NB4 (cell line): ENCODE results near the gene RPS15.

ENCODE experiments used
- DNase-seq: peaks from one replicate; pipeline ENCODE4 v3.0.0; 2010; ENCODE audit warnings: low read depth
- H3K4me3 ChIP-seq: one replicate; pipeline ENCODE4 v1.5.1; 2011; ENCODE audit warnings: mild to moderate bottlenecking, low read depth, low read length, moderate library complexity
- MYC ChIP-seq: IDR thresholded peaks from 2 replicates; pipeline ENCODE4 v1.6.1; 2011; ENCODE audit warnings: low read depth, low read length
- POLR2A ChIP-seq: IDR thresholded peaks from 2 replicates; pipeline ENCODE4 v1.6.1; 2011; ENCODE audit warnings: mild to moderate bottlenecking; ENCODE audit not compliant: insufficient read length; ENCODE audit errors: extremely low read depth
- TF ChIP-seq, protein P1 (sequence below): IDR thresholded peaks from 2 replicates; pipeline ENCODE4 v1.6.1; 2011; ENCODE audit warnings: low read depth, low read length
- TF ChIP-seq, protein P2 (sequence below): IDR thresholded peaks from one replicate; pipeline ENCODE4 v1.5.1; 2012; ENCODE audit warnings: low read depth, low read length

RPS15 gene

DNA sequence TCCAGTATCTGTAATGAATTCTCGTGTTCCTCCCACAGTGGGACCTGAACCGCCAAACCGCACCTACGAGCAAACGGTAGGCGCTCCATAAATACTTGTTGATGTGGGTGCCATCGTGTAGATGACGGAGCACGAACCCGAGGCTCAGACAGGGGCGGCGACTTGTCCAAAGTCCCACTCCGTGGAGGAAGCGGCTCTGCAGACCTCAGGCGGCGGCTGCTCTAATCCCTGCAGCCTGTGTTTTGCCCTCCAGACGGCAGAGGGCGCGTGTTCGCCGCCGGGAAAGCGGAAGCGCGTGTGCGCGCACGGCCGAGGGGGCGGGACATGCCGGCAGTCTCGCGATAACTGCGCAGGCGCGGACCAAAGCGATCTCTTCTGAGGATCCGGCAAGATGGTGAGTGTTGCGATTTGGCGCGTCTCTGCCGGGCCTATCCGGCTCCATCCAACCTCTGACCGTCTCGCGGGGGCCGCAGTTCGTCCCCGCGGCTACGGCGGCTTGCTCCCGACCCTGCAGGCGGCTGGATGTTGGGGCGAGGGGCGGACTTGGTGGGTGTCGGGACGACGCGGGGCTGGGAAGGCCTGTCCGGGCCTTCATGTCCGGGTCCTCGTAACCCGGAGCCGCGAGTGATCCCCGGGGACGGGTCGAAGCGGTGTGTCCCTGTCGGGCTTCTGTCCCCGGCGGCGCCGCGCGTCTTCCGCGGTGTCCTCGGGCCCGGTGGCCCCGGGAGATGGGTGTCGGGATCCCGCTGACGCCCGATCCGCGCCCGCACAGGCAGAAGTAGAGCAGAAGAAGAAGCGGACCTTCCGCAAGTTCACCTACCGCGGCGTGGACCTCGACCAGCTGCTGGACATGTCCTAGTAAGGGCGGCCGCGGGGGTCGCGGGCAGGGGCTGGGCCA lies at the start of gene RPS15:
TSS of gene RPS15 (plus strand) at position 362 of the 898 bp plus-strand sequence. CDS start at position 392, 30 bp downstream.
- TF ChIP-seq, protein P1, sequence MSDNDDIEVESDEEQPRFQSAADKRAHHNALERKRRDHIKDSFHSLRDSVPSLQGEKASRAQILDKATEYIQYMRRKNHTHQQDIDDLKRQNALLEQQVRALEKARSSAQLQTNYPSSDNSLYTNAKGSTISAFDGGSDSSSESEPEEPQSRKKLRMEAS: peak; percentile 86
- TF ChIP-seq POLR2A (peak; percentile 95), MYC (peak; percentile 76)
- TF ChIP-seq, protein P2, sequence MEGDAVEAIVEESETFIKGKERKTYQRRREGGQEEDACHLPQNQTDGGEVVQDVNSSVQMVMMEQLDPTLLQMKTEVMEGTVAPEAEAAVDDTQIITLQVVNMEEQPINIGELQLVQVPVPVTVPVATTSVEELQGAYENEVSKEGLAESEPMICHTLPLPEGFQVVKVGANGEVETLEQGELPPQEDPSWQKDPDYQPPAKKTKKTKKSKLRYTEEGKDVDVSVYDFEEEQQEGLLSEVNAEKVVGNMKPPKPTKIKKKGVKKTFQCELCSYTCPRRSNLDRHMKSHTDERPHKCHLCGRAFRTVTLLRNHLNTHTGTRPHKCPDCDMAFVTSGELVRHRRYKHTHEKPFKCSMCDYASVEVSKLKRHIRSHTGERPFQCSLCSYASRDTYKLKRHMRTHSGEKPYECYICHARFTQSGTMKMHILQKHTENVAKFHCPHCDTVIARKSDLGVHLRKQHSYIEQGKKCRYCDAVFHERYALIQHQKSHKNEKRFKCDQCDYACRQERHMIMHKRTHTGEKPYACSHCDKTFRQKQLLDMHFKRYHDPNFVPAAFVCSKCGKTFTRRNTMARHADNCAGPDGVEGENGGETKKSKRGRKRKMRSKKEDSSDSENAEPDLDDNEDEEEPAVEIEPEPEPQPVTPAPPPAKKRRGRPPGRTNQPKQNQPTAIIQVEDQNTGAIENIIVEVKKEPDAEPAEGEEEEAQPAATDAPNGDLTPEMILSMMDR: peak; percentile 61
- H3K4me3 ChIP-seq: peak within 1 kb of the TSS; percentile 83
- peak; percentile 90 for DNase-seq

DNA sequence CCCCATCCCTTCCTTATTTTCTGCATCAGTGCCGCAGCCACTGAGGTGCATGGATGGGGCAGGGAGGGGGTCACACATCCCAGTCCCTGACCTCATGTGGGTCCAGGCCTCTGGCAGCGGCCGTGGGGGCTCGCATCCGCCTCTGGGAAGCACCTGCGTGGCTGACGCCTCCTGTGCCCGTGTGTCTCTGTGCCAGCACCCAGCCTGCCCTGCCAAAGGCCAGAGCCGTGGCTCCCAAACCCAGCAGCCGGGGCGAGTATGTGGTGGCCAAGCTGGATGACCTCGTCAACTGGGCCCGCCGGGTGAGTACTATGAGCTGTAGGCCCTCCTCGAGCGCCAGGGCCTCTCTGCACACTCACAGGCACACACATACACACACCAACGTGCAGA lies 49.6 kb upstream of the RPS15 start:
- DNase-seq: no peak
- H3K4me3 ChIP-seq: no peak overlapping the region
- TF ChIP-seq POLR2A (no peak), MYC (no peak)
- TF ChIP-seq, protein P2: no peak
- TF ChIP-seq, protein P1: no peak

GRCh38 chr19:1389033-1389940 lies 48.9 kb upstream of the RPS15 start:
- TF ChIP-seq, protein P2: no peak
- TF ChIP-seq POLR2A: no peak
- DNase-seq: no peak
- no peak overlapping the region for H3K4me3 ChIP-seq

- no peak overlapping the region for H3K4me3 ChIP-seq
- no peak for DNase-seq
- TF ChIP-seq, protein P1: no peak
- TF ChIP-seq POLR2A (no peak), MYC (no peak)
- TF ChIP-seq, protein P2: no peak
Measured at GRCh38 chr19:1390890-1391423, 47.2 kb upstream of the RPS15 start.

DNA sequence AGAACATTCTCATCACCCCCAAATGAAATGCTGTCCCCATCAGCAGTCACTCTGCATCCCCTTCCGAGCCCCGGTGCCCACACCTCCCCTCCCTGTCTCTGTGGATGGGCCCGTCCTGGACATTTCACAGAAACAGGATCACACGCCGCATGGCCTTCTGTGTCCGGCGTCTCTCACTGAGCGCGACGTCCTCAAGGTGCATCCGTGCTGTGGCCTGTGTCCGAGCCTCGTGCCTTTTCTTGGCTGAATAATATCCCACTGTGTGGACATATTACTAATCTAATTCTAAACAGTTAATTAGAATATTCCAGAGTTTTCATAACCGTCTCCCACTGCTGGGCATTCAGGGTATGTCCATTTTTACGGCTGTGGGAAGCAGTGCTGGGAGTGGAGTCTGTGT lies 45.8 kb upstream of the RPS15 start:
- TF ChIP-seq, protein P1: no peak
- TF ChIP-seq POLR2A (no peak), MYC (no peak)
- TF ChIP-seq, protein P2: no peak
- H3K4me3 ChIP-seq: no peak overlapping the region
- no peak for DNase-seq
